Thyroid gland (tissue), 4 donors: Measurements from ENCODE around the gene FOXF1. TPM values are rescaled to one million over a fixed set of nuclear protein-coding genes. Genes with fewer than 3 reads are reported as not detected.

Experiments
- DNase-seq, 2 donors: peaks; one replicate each; pipeline ENCODE4 v3.0.0-alpha.2; 2019
- H3K27ac ChIP-seq, 3 donors: fragments of 200-600 bp; sonication (generic); 1 replicate in 2 of 3; 2 replicates in 1 of 3; pipeline ENCODE4 v1.5.1; 2016 to 2019; ENCODE audit warnings: mild to moderate bottlenecking in 1 of 3, moderate library complexity in 1 of 3
- H3K27me3 ChIP-seq: fragments of 200-600 bp; sonication (generic); one replicate; pipeline ENCODE4 v1.5.1; 2019
- H3K36me3 ChIP-seq, 2 donors: fragments of 200-600 bp; sonication (generic); one replicate each; pipeline ENCODE4 v1.5.1; 2016 to 2019
- H3K4me1 ChIP-seq, 2 donors: fragments of 200-600 bp; sonication (generic); one replicate each; pipeline ENCODE4 v1.5.1; 2017 to 2019
- H3K4me3 ChIP-seq, 3 donors: fragments of 200-600 bp; sonication (generic); replicated peaks in 1 of 3; 1 replicate in 2 of 3; 2 replicates in 1 of 3; pipeline ENCODE4 v1.5.1; 2016; ENCODE audit warnings: mild to moderate bottlenecking in 1 of 3
- H3K9me3 ChIP-seq: fragments of 200-600 bp; sonication (generic); one replicate; pipeline ENCODE4 v1.5.1; 2017
- CTCF ChIP-seq, 6 experiments: fragments of 200-600 bp in 3 of 6; fragments of 450-650 bp in 3 of 6; sonication (generic) in 3 of 6; IDR thresholded peaks; one replicate each; pipeline ENCODE4 v1.5.1; 2016 to 2019; ENCODE audit warnings: antibody characterized with exemption in 6 of 6, mild to moderate bottlenecking in 2 of 6, inconsistent platforms in 1 of 6, moderate library complexity in 1 of 6
- POLR2A ChIP-seq, 2 donors: fragments of 450-650 bp; IDR thresholded peaks; one replicate each; pipeline ENCODE4 v1.6.1; 2017; ENCODE audit warnings: antibody characterized with exemption in 2 of 2, mild to moderate bottlenecking in 2 of 2, moderate library complexity in 1 of 2
- WGBS, 2 donors: methylation state at CpG; one replicate each; pipeline ENCODE4 v1.1.5; 2017; 5-methylcytosine and 5-hydroxymethylcytosine counted together
- intact Hi-C: fragments of 100-400 bp; cut with DNase I; formaldehyde crosslinking; loops from one replicate; pipeline ENCODE4 v1.15.1; 2023
- total RNA-seq, 4 donors: library from RNA; depleted of rRNA; stranded (reverse); fragments of >200 nt; gene quantifications; one replicate each; pipeline ENCODE4 v1.2.3, GENCODE V29; 2016

Gene FOXF1
- total RNA-seq, 4 donors from 2014 or later = 1.5 to 3.7 (median 2.3) TPM

- TF ChIP-seq CTCF (IDR thresholded peaks at IDR 0.05) = peak; percentile 98 to 100 (median 99)
- TF ChIP-seq POLR2A (IDR thresholded peaks at IDR 0.05) = no peak
- 2 to 3% methylated on average over 41 of the region's 41 CpGs for WGBS, 2 donors
- peak; percentile 91 to 92 for DNase-seq
- H3K4me3 ChIP-seq = no peak overlapping the region
- H3K27ac ChIP-seq = no peak overlapping the region
- intact Hi-C loops = loop anchor here (5.0 kb wide), 2 partner anchors 714 to 729 kb away; no protein-coding TSS in a partner anchor
- H3K9me3 ChIP-seq = no peaks in the 10 kb centered on the region
- peaks cover 7% of the 10 kb centered on the region for H3K27me3 ChIP-seq
- H3K36me3 ChIP-seq = no peaks in the 10 kb centered on the region
- H3K4me1 ChIP-seq = peaks cover 11 to 17% of the 10 kb centered on the region in 2 donors
Observed at GRCh38 chr16:86563469-86564345, 53.4 kb downstream of the FOXF1 start.

Other genes starting within 250 kb of the FOXF1 start
- 10 to 100 TPM; 21.2 to 27.4 (median 25.2) TPM for gene MTHFSD, start 44.7 kb downstream of the FOXF1 start, total RNA-seq
- 1 to 10 TPM; 1.9 to 4.0 (median 2.1) TPM for gene FOXC2, start 56.3 kb downstream of the FOXF1 start, total RNA-seq
- 1 to 10 TPM in 2 of 4 donors, under 1 TPM in 2; 0.45 to 1.9 (median 1.1) TPM for gene FOXL1, start 68.0 kb downstream of the FOXF1 start, total RNA-seq